Hepatic stellate cell (primary cell): Measurements from ENCODE around the gene TRIM2.

Experiments
- DNase-seq: peaks from one replicate; pipeline ENCODE4 v3.0.0; 2011; ENCODE audit warnings: low spot score

The TRIM2 gene

DNA sequence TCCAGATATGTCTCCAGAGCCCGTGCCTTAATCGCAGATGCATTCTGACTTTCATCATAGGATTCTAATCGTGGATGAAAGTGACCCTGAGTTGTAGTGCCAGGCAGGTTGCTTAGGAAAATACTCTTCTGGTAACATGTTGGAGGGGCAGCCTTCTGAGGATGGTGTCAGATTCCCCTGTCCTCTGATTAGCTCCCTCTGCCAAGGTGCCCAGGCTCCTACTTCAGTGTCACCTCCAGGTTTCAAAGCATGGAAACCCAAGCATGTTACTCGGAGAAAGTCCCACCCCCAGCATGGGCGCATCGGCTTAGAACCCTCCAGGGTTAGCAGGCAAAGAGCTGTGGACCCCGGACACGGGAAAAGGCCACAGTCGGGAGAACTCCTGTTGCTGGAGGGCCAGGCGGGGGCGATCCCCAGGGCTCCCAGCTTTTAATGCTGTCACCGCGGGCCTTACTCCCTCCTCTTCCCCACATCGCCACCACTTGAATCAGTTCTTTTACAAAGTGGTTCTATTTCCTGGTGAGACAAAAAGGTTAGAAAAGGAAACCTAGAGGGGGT lies 44.5 kb downstream of the TRIM2 start:
- DNase-seq, result no peak

- DNase-seq, result peak; percentile 91
These were observed 45.2 kb downstream of the TRIM2 start for GRCh38 chr4:153249199-153250041.

DNA sequence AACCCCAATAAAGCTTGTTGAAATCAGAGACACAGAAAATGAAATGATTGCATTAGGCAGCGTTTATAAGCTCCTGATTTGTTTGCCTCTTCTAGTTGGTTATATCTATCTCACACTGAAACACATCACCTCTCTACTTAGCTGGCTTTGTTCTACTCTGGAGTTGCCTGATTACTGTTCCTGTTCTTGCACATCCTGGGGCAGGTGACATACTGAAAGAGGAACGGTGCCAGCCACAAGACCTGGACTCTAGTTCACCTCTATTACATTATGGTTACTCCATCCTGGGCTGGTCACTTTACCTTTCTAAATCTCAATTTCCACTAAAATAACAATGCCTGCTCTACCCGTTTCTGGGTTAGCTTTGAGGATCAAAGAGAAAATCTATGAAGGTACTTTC lies 47.9 kb downstream of the TRIM2 start:
- DNase-seq, result no peak

- DNase-seq, result no peak
These were observed 51.0 kb downstream of the TRIM2 start for GRCh38 chr4:153255233-153255632.

DNA sequence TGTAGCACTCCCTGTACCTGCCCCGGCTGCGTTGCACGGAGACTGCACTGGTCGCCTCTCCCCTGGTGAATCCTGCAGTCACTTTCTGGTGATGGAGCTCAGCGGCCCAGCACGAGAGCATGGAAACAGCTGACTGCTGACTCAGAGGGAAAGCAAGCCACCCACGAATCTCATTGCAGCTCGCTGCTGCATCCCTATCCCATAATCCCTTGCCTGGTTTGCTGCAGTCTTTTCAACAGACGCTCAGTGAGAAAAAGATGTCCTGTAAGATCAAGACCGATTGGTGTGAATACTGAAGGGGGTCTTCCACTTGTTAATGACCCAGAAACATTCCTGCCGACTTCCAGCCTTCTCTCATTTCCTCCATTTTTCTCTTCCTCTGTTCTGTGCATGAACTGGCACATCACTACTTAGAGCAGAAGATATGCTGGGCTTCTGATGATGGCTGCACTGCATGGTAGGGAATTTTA lies 52.9 kb downstream of the TRIM2 start:
- peak; percentile 50 for DNase-seq

- no peak for DNase-seq
These were observed 53.7 kb downstream of the TRIM2 start for GRCh38 chr4:153257991-153258390.

- no peak for DNase-seq
These were observed 54.5 kb downstream of the TRIM2 start for GRCh38 chr4:153258750-153259149.

GRCh38 chr4:153259661-153260060 lies 55.4 kb downstream of the TRIM2 start:
- no peak for DNase-seq

DNA sequence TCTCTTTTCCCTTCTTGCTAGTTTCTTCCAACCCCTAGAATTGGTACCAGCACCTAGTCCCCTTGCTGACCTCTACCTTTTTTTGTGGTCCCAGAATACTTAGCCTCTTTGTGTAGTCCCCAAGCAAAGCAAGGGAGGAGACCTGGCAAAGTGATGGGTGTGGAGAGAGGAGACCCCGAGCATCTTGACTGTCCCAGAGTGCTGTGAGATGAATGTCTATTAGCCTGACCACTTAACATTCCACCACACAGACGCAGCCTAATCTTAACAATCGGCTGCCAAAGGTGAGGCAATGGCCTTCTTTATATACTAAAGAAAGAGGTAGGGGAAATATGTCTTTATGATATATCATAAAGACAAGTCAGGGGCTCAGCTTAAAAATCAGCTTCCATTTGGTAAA lies 55.9 kb downstream of the TRIM2 start:
- no peak for DNase-seq

DNA sequence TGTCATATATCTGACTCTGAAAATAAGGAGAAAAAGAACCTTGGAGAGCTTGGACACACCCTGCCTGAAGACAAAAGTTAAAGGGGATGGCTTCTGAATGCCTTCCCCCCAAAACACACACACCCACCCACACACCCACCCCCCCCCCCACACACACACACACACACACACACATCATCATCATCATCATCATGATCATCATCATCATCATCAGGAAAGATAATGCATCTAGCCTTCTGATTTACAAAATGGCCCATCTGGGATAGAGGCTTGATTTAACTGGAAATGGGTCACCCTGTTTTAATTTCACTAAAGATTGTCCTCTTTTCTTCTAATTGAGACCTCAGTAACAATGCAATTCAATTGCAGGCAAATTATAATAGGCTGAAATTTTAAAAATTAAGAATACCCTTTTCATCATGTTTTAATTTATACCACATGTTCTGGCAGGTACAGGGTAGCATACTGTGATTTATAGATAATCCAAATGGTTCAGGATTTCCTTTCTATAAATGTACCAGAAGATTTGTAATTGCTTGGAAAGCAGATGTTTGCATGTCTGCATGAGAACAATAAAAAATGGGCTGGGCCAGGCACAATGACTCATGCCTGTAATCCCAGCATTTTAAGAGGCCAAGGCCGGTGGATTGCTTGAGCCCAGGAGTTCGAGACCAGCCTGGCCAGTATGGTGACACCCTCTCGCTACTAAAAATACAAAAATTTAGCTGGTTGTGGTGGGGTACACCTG lies 56.5 kb downstream of the TRIM2 start:
- no peak for DNase-seq

- DNase-seq, result no peak
These were observed 57.2 kb downstream of the TRIM2 start for GRCh38 chr4:153261461-153261860.

DNA sequence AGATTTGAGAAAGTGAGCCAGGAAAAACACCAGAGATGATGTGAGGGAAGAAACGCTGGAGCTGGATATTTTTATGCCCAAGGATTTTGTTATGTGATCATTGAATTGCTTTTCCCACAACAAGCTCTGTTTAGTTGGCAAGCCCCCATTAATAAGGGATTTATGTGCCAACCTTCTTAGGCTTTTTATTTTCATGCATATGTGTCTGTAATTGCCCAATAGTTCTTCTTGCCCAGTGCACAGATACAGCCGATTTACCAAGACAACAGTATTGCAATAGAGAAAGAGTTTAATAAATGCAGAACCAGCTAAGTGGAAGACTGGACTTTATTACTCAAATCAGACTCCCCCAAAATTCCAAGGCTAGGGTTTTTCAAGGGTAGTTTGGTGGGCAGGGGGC lies 57.7 kb downstream of the TRIM2 start:
- no peak for DNase-seq

GRCh38 chr4:153265306-153266047 lies 61.2 kb downstream of the TRIM2 start:
- DNase-seq, result no peak

GRCh38 chr4:153266988-153267387 lies 62.7 kb downstream of the TRIM2 start:
- peak; percentile 17 for DNase-seq

DNA sequence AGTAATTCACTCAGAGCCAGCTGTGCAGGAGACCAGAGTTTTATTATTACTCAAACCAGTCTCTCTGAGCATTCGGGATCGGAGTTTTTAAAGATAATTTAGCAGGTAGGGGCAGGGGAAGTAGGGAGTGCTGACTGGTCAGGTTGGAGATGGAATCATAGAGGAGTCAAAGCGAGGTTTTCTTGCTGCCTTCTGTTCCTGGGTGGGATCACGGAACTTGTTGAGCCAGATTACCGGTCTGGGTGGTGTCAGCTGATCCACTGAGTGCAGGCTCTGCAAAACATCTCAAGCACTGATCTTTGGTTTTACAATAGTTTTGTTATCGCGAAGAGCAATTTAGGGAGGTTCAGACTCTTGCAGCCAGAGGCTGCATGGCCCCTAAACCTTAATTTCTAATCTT lies 63.6 kb downstream of the TRIM2 start:
- DNase-seq, result no peak

DNA sequence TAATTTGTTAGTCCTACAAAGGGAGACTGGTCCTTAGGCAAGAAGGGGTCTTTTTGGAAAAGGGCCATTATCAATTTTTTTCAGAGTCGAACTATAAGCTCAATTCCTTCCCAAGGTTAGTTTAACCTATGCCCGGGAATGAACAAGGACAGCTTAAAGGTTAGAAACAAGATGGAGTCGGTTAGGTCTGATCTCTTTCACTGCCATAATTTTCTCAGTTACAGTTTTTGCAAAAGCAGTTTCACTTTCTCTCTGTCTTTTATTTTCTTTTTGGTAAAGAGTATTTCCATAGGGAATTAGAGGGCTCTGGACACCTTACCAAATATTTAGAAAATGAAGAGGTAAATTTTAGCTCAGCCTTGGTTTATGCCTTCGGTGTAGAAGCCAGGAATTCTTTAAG lies 64.1 kb downstream of the TRIM2 start:
- no peak for DNase-seq

GRCh38 chr4:153269218-153269990 lies 65.2 kb downstream of the TRIM2 start:
- DNase-seq, result no peak

DNA sequence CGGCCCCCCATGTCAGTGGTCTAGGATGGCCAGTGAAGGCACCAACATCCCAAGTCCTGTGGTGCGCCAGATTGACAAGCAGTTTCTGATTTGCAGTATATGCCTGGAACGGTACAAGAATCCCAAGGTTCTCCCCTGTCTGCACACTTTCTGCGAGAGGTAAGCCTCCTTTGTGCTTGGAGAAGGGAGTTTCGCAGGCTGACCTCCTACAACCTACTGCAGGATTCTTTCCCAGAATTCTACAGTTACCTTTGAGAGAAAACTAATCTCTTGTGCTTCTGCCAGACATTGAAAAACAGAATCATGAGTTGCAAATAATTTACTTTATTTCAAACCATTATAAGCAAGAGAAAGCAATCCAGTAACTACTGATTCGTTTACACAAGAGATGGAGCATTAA lies 66.1 kb downstream of the TRIM2 start:
- DNase-seq, result no peak

DNA sequence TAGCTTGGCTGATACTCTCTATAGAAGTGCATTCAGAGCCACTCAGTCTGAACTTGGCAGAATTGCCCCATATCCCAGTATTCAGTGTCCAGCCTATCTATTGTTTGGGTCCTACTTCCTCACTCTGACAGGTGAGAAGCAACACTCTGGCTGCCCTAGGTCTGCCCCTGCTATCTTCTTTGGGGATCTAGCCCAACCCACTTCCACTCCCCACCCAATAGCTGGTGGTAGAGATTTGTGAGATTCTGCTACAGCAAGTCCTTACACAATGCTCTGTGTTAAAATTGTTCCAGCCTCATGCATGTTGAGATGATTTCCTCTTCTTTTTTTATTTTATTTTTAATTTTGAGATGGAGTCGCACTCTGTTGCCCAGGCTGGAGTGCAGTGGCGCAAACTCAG lies 67.6 kb downstream of the TRIM2 start:
- DNase-seq, result no peak

GRCh38 chr4:153273751-153274150 lies 69.5 kb downstream of the TRIM2 start:
- DNase-seq, result no peak

DNA sequence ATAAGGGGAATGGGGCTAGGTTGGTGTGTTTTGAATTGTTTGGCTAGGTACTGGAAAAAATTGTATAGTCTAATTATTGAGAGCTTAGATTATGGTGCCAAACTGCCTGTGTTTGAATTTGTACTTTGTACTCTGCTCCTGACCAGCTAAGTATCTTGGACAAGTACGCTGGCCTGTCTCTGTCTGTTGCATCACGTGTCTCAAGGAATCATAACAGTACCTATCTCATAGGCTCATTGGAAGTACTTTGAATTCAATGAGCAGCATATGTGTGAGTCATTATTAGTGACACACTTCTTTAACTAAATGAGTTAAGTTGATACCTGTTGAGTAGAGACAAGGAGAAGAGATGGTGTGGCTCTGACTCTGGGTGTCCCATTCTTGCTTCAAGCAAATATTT lies 70.7 kb downstream of the TRIM2 start:
- no peak for DNase-seq
